Right lobe of liver (tissue), 6 donors: ENCODE results near the gene SLC8A1. TPM values are rescaled to one million over a fixed set of nuclear protein-coding genes. Genes with fewer than 3 reads are reported as not detected.

Experiments used
- ATAC-seq, 4 donors: fragments of 200-7000 bp; cut with Tn5 transposase; one replicate each; pipeline ENCODE4 v1.9.1; 2020; ENCODE audit warnings: mild to moderate bottlenecking in 4 of 4, moderate library complexity in 4 of 4
- DNase-seq, 3 donors: peaks; one replicate each; pipeline ENCODE4 v3.0.0-alpha.2; 2020
- H3K27ac ChIP-seq, 3 donors: fragments of 200-600 bp; one replicate each; pipeline ENCODE4 v1.8.0; 2022
- H3K27me3 ChIP-seq, 2 donors: fragments of 200-600 bp; one replicate each; pipeline ENCODE4 v1.8.0; 2022
- H3K36me3 ChIP-seq, 4 donors: fragments of 200-600 bp; sonication (generic) in 1 of 4; one replicate each; pipeline versions ENCODE4 v1.5.1 to v1.8.0; 2017 to 2022; ENCODE audit warnings: control low read depth in 1 of 4
- H3K4me1 ChIP-seq, 4 donors: fragments of 200-600 bp; sonication (generic) in 1 of 4; one replicate each; pipeline versions ENCODE4 v1.5.1 to v1.8.0; 2017 to 2022; ENCODE audit warnings: control low read depth in 1 of 4
- H3K4me3 ChIP-seq, 3 donors: fragments of 200-600 bp; one replicate each; pipeline ENCODE4 v1.8.0; 2022
- H3K9me3 ChIP-seq, 4 donors: fragments of 200-600 bp; sonication (generic) in 1 of 4; one replicate each; pipeline versions ENCODE4 v1.5.1 to v1.8.0; 2017 to 2022; ENCODE audit warnings: control low read depth in 1 of 4
- CTCF ChIP-seq, 4 donors: fragments of 200-600 bp in 3 of 4; fragments of 450-650 bp in 1 of 4; IDR thresholded peaks; one replicate each; pipeline versions ENCODE4 v1.5.1 to v1.8.0; 2016 to 2022; ENCODE audit warnings: antibody characterized with exemption in 4 of 4, mild to moderate bottlenecking in 2 of 4
- POLR2A ChIP-seq: fragments of 450-650 bp; IDR thresholded peaks from one replicate; pipeline ENCODE4 v1.6.1; 2017; ENCODE audit warnings: antibody characterized with exemption, mild to moderate bottlenecking
- WGBS: methylation state at CpG from one replicate; pipeline ENCODE4 v1.1.6; 2018; ENCODE audit warnings: low coverage, low lambda C conversion rate; ENCODE audit not compliant: insufficient coverage; ENCODE audit errors: missing lambda C conversion rate; 5-methylcytosine and 5-hydroxymethylcytosine counted together
- intact Hi-C, 2 donors: fragments of 100-400 bp; cut with DNase I; formaldehyde crosslinking; loops; one replicate each; pipeline versions ENCODE4 v1.11.2 to v1.14.1; 2022
- total RNA-seq, 6 experiments: library from RNA; depleted of rRNA in 2 of 6; stranded (reverse); fragments of >200 nt in 2 of 6; fragmentation: NEBNext Ultra II Directional in 3 of 6; extraction: Animal tissue kit (Norgen Biotek cat#: 25700) in 3 of 6; gene quantifications; one replicate each; pipeline versions ENCODE4 v1.1.0 to v1.2.4, GENCODE V29; 2016 to 2023
- donor health status: DM: no; HTN: yes; CAD: no.
- donor health status: DM: no; HTN: no; CAD: no.
- donor health status: DM: no; HTN: no; CAD: no.
- donor health status: DM: no; HTN: yes; CAD: no.
- donor health status: DM: no; HTN: yes; CAD: no.

The SLC8A1 gene
- total RNA-seq, 6 experiments from 2014 or later = 3.3 to 12.1 (median 4.9) TPM

GRCh38 chr2:40202798-40203400, 249.0 kb downstream of the SLC8A1 start:
- Histone ChIP-seq H3K36me3 (no peaks in the 10 kb centered on the region), H3K27ac (no peak overlapping the region), H3K4me3 (no peak overlapping the region), H3K9me3 (no peaks in the 10 kb centered on the region), H3K27me3 (no peaks in the 10 kb centered on the region), H3K4me1 (no peaks in the 10 kb centered on the region)
- intact Hi-C loops = no loop called here
- ATAC-seq (no peak), DNase-seq (no peak)
- TF ChIP-seq CTCF (IDR thresholded peaks at IDR 0.05) (no peak), POLR2A (no peak)
- WGBS = 42% methylated on average over 1 of the region's 1 CpG

- H3K4me1 ChIP-seq = no peaks in the 10 kb centered on the region
- H3K9me3 ChIP-seq = no peaks in the 10 kb centered on the region
- TF ChIP-seq POLR2A (no peak), CTCF (IDR thresholded peaks at IDR 0.05) (no peak)
- intact Hi-C loops = no loop called here
- DNase-seq (no peak), ATAC-seq (no peak)
- H3K27ac ChIP-seq = no peak overlapping the region
- H3K27me3 ChIP-seq = no peaks in the 10 kb centered on the region
- no peaks in the 10 kb centered on the region for H3K36me3 ChIP-seq
- no peak overlapping the region for H3K4me3 ChIP-seq
Measured at GRCh38 chr2:40201425-40201824, 250.5 kb downstream of the SLC8A1 start.

- no peak overlapping the region for H3K4me3 ChIP-seq
- H3K36me3 ChIP-seq = no peaks in the 10 kb centered on the region
- no peaks in the 10 kb centered on the region for H3K27me3 ChIP-seq
- no peak for DNase-seq
- no peak for TF ChIP-seq CTCF (IDR thresholded peaks at IDR 0.05)
- TF ChIP-seq POLR2A = no peak
- H3K9me3 ChIP-seq = no peaks in the 10 kb centered on the region
- WGBS = 44% methylated on average over 2 of the region's 2 CpGs
- H3K27ac ChIP-seq = no peak overlapping the region
- ATAC-seq = no peak
- intact Hi-C loops = no loop called here
- H3K4me1 ChIP-seq = no peaks in the 10 kb centered on the region
Measured at GRCh38 chr2:40200366-40200915, 251.4 kb downstream of the SLC8A1 start.

GRCh38 chr2:40199771-40200170, 252.1 kb downstream of the SLC8A1 start:
- no peak overlapping the region for H3K4me3 ChIP-seq
- no peak overlapping the region for H3K27ac ChIP-seq
- ATAC-seq = no peak
- H3K9me3 ChIP-seq = no peaks in the 10 kb centered on the region
- intact Hi-C loops = no loop called here
- no peak for TF ChIP-seq POLR2A
- no peak for TF ChIP-seq CTCF (IDR thresholded peaks at IDR 0.05)
- no peaks in the 10 kb centered on the region for H3K4me1 ChIP-seq
- no peak for DNase-seq
- H3K36me3 ChIP-seq = no peaks in the 10 kb centered on the region
- H3K27me3 ChIP-seq = no peaks in the 10 kb centered on the region

GRCh38 chr2:40197121-40197520, 254.8 kb downstream of the SLC8A1 start:
- intact Hi-C loops = no loop called here
- Histone ChIP-seq H3K36me3 (no peaks in the 10 kb centered on the region), H3K9me3 (no peaks in the 10 kb centered on the region), H3K27ac (no peak overlapping the region), H3K4me3 (no peak overlapping the region), H3K4me1 (no peaks in the 10 kb centered on the region), H3K27me3 (no peaks in the 10 kb centered on the region)
- DNase-seq (no peak), ATAC-seq (no peak)
- no peak for TF ChIP-seq POLR2A
- TF ChIP-seq CTCF (IDR thresholded peaks at IDR 0.05) = no peak
- 47% methylated on average over 5 of the region's 5 CpGs for WGBS
